ENCODE results near the gene GINS2. TPM values are rescaled to one million over a fixed set of nuclear protein-coding genes. Genes with fewer than 3 reads are reported as not detected.

GINS2 gene
- total RNA-seq, 1 donor from 2014 or later: 0.88 TPM

DNA sequence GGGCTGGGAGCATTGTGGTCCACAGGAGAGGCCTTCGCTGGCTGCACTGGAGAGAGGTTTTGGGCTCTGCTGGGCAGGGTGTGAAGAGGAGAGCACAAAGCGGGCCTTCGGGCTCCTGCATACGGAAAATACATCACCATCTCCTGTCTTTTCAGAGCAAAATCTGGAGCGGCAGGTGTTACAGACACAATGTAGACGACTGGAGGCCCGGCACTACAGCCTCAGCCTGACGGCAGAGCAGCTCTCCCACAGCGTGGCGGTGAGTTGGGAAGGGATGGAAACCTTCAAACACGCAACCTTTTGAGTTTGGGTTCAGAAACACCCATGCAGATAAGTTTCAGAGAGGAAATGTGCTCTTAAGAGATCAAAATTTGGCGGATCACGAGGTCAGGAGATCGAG lies 17.9 kb downstream of the GINS2 start:
- no peak for ATAC-seq
- no peak for DNase-seq (ENCODE audit: low spot score)

DNA sequence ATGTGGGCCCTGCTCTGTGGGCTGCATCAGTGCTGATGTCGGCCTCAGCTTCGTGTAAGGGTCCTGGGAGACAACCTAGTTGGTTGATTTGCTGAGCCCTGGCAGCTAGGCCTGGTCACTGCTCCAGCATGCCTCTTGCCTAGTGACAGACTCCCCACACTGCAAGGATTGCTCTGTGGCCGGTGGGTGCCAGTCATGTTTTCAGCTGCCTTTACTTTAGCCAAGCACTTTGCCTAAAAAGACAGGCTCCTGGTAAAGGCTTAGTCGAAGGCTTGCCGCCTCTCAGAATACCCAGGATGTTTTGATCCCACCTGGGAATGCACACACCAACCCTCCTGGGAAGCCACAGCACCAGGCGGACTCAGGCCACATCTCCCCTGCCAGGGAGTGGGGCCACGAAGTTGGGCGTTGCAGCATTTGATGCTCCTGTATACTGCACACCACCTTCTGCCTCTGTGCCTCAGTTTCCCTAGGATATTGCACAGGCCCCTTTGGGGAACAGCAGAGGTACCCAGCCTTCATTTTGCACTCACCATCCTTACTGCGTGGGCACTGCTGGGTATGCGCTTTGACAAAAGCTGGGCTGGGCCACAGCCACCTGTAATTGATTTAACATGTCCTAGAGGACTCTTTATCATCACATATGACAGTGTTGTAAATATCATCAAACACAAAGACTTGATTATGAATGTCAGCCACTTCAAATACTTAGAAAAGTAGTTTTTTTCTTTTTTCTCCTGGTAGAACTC lies 19.9 kb downstream of the GINS2 start:
- ATAC-seq (no peak), DNase-seq (ENCODE audit: low spot score) (no peak)

DNA sequence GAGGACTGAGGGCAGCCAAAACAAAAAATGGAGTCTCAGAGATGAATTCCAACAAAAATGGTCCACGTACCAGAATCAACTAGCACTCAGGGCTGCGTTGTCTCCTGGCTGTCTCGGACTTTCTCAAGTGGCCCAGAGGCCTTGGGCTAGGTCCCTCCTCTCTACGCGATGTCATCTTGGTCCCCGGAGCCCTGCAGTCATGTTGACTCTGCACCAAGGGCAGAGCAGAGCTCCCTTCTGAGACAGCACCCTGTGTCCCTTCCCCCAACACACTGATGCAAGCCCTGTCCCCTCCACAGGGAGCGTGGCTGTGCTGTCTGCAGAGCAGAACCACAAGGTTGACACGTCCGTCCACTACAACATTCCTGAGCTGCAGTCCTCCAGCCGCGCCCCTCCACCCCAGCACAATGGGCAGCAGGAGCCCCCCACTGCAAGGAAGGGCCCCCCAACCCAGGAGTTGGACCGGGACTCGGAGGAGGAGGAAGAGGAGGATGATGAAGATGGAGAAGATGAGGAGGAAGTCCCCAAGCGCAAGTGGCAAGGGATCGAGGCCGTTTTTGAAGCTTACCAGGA lies 20.8 kb downstream of the GINS2 start:
- no peak for DNase-seq (ENCODE audit: low spot score)
- peak; percentile 8 for ATAC-seq

DNA sequence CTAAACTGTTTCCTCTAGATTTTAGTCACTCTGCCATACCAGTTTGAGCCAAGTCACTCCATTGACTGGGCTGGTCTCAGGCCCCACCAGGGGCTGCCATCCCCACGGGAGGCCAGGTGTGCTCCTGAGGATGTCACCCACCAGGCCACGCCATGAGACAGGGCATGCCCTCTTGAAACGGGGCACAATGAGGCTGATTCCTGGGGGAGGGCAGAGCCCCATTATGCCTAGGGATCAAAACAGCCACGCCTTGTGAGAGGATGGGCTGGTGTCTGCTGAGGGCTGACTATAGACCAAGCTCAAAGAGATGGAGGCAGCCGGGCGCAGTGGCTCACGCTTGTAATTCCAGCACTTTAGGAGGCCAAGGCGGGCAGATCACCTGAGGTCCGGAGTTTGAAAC lies 21.5 kb downstream of the GINS2 start:
- DNase-seq (ENCODE audit: low spot score): no peak
- ATAC-seq: no peak

DNA sequence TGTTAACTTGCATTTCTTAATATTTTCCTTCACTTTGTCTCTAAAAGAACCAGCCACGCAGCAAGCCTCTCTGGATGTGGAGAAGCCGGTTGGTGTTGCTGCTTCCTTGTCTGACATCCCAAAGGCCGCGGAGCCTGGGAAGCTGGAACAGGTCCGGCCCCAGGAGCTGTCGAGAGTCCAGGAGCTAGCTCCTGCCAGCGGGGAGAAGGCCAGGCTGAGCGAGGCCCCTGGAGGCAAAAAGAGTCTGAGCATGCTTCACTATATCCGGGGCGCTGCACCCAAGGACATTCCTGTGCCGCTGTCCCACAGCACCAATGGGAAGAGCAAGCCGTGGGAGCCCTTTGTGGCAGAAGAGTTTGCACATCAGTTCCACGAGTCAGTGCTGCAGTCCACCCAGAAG lies 22.8 kb downstream of the GINS2 start:
- no peak for DNase-seq (ENCODE audit: low spot score)
- no peak for ATAC-seq

DNA sequence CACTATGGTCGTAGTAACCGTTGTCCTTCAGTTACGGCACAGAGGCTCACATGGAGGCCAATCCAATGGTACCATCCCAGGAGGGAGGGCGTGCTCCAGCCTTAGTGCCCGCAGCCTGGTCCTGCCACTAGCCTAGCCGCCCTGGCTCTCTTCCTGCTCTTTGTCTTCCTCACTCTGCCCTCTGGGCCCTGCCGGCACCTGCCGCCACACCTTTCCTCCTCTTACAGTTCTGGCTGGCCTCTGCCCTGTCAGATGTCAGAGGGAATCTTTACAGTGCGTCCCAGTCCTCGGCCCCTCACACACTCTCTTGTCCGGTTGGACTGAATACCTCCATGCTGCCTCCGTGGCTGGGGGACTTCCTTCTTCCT lies 23.4 kb downstream of the GINS2 start:
- ATAC-seq: no peak
- no peak for DNase-seq (ENCODE audit: low spot score)

DNA sequence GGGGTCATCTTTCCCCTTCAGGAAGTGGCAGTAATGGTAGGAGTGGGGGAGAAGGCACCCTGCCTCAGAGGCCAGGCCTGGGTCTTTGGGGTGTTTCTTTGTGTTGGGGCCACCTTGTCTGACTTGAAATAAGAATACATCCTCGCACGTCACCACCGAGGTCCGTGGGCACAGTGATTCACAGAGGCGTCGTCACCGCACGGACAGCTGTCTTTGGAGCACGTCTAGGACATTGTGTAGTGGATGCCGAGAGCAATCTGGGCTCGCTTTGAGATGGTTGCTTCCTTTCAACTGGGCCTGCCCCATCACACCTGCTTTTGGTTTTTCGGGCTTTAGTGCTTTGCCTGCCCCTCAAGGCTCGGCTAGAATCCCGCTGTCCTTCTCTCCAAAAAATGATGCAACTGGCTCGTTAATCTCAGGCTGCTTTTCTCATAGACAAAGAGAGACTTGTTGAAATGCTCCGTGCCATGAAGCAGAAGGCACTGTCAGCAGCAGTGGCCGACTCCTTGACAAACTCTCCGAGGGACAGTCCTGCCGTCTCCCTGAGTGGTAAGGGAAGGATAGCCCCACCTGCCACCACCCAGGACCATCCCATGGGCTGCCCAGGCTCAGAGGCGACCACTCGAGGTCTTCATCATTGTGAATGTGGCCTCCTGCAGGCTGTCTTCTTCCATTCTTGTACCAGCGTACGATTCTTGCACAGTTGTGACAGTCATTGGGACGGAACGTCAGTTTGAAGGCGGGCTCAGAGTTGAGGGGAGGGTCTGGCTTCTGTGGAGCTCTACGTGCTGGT lies 24.0 kb downstream of the GINS2 start:
- ATAC-seq: no peak
- DNase-seq (ENCODE audit: low spot score): no peak

DNA sequence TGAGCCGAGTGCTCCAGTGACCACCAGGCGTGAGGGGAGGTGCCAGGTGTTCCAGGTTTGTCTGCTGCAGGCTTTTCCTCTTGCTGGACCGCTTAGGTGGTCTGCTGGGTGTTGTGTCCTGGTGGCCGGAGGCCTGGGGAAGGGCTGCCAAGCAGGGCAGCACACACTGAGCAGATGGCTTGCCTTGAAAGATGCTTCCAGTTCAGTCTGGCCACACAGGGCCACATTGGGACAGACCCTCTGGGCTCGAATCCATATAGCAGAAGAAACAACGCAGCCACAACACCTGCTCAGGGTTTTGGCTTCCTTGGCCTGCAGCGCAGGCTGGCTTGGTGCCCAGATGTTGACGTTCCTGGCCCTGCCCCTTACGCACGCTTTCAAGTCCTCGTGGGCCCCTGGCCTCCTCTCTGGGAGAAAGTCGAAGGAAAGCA lies 24.8 kb downstream of the GINS2 start:
- ATAC-seq: no peak

DNA sequence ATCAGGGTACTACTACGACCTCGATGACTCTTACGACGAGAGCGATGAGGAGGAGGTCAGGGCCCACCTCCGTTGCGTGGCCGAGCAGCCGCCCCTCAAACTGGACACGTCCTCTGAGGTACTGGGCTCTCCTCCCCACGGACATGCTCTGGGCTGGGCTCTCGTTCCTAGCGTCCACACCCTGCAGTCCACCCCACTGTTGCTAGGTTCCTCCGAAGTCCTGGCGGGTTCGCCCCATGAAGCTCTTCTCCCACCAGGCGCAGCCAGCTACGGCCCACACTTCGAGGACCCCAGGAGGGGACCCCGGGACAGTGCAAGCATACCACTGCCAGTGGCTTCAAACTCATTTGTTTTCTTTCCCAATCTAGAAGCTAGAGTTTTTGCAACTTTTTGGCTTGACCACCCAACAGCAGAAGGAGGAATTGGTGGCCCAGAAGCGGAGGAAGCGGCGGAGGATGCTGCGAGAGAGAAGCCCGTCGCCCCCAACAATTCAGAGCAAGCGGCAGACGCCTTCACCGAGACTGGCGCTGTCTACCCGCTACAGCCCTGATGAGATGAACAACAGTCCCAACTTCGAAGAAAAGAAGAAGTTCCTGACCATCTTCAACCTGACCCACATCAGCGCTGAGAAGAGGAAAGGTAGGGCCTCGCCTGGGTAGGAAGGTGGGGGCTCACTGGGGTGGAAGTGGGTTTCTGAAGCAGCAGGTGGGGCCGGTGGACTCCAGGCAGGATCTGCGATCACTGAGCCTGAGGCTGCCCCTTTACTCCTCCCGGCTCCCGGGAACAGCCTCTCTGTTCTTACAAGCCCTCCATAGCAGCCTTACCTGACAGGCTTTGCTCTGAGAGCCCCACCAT lies 25.6 kb downstream of the GINS2 start:
- DNase-seq (ENCODE audit: low spot score) (no peak), ATAC-seq (no peak)

More for the DNA sequence above, 24.8 kb downstream of the GINS2 start:
- no peak for DNase-seq (ENCODE audit: low spot score)

DNA sequence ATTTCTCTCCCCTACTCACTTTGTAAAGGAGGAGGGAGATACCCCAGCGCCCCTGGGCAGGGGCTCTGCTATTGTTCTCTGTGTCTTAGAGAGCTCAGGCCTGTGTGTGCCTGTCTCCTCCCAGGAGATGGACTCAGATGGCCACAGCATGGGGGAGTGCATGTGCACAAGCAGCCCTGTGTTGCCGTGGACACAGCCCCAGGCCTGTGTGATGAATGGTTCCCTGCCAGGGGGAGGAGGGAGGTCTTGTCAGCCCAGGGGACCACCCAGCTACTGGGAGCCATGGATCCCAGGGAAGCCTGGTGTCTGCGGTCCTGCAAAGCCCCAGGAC lies 26.3 kb downstream of the GINS2 start:
- DNase-seq (ENCODE audit: low spot score): no peak

DNA sequence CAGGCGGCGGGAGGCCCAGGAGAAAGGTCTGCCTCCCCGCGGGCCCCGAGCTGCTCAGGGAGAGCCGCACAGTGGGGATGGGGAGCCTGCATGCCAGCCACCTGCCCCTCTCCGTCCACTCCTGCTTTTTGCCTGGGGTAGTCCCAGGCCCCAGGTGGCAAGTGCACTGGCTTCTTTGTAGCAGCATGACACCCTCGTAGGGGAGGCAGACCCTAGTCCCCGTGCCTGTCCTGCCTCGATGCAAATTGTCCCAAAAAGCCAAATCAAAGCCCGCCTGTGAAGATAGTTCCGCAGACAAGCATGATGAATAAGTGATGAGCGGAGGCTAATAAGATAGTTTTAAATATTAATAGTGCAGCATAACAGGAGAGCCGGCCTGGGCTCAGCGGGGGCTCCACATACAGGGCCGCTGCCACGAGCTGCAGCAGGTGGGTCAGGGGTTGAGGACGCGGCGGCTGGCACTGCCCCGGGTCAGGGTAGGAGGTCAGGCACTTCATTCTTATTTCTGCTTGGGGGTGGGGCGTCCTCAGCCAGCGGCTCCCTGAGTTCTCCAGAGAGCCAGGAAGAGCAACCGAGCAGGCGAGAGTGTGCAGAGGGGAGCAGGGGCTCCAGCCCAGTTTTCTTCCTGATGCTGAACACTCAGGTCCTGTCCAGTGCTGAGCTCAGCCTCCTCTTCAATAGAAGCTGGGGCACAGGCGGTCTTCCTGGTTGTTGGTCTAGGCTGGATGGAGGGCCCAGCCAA lies 26.8 kb downstream of the GINS2 start:
- ATAC-seq (no peak), DNase-seq (ENCODE audit: low spot score) (no peak)

More for the DNA sequence above, 26.3 kb downstream of the GINS2 start:
- no peak for ATAC-seq

DNA sequence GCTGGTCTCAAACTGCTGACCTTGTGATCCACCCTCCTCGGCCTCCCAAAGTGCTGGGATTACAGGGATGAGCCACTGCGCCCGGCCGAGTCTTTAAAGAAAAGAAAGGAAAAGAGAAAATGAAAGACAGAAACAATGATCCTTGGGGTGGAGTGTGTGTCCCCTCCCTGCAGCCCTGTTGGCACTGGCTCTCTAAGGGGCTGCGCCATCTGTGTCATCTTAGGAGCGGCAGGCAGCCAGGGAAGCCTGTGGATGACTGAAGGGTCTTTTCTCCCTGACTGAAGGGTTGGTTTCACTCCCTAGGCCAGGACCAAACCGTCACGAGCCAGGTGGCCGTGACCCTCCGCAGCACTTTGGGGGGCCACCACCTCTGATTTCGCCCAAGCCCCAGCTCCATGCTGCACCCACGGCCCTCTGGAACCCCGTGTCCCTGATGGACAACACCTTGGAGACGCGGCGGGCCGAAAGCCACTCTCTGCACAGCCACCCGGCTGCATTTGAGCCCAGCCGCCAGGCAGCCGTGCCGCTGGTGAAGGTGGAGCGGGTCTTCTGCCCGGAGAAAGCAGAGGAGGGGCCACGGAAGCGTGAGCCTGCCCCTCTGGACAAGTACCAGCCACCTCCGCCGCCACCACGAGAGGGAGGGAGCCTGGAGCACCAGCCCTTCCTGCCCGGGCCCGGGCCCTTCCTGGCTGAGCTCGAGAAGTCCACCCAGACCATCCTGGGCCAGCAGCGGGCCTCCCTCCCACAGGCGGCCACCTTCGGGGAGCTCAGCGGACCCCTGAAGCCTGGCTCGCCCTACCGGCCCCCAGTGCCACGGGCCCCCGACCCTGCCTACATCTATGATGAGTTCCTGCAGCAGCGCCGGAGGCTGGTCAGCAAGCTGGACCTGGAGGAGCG lies 27.7 kb downstream of the GINS2 start:
- ATAC-seq (no peak), DNase-seq (ENCODE audit: low spot score) (no peak)

DNA sequence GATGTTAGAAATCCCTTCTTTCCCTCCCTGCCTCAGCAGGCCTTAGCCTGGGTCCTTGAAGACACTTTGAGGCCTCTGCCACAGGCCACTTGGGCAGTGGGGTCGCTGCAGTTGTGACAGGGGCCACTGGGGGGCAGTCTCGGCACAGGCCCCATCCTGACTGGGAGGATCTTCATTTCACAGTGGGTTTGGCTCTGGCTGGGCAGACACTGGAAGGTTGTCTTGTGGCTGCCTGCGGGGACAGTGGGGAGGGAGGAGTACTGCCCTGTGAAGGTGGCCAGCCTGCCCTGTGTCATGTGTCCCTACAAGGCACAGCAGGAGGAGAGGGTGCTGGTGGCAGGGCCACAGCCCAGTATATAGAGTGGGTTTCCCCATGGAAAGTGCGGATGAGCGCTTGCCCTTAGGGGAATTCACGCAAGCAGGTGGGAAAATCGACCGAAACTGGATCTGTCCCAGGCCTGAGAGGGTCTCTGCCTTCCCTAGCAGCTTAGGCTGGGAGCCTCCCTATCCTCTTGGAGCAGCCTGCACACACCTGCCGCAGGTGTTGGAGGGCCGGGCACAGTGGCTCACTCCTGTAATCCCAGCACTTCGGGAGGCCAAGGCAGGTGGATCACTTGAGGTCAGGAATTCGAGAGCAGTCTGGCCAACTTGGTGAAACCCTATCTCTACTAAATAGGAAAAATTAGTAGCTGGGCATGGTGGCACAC lies 28.8 kb downstream of the GINS2 start:
- no peak for DNase-seq (ENCODE audit: low spot score)
- peak; percentile 80 for ATAC-seq

DNA sequence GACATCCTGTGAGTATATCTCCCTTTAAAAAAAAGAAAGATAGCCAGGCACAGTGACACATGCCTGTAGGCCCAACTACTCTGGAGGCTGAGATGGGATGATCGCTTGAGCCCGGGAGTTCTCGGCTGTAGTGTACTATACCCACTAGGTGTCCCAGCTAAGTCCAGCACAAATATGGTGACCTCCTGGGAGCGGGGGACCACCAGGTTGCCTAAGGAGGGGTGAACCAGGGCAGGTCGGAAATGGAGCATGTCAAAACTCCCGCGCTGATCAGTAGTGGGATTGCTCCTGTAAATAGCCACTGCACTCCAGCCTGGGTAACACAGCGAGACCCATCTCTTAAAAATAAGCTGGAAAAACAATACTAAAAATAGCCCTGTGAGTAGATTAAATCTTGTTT lies 29.4 kb downstream of the GINS2 start:
- no peak for DNase-seq (ENCODE audit: low spot score)
- no peak for ATAC-seq

DNA sequence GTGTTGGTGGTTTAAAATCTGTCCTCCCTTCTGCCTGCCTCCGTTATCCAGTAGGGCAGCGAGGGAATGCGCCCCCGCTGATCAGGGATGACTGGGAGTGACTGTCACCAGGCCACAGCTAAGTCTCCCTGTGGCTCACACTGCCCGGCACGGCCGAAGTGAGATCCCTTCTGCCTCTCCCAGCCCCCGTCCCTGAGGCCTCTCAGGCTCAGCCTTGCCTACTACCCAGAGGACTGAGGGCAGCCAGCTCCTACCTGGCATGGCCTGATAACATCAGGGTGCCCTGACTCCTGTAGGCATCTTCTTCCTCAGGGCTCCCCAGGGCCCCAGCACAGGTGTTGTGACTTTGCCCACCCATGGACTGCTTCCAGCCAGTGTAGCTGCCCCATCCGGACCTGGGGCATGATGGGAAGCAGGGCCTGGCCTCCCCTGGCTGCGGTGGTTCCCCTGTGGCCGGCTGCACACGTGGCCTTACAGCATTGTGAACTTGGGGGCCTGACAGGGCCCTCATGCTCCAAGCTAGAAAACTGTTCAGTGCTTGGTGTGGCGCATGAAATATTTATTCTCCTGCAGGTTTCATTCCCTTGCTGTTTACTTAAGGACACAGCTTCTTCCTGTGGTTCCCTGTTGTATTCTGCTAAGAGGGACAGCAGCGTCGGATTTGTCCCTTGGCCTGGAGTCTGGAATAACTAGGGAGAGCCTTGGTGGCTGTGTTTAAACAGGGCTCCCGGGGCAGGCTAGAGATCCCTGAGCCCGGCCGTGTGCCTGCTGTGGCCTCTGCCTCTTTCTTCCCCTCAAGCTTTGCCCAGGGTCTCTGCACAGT lies 30.0 kb downstream of the GINS2 start:
- ATAC-seq (no peak), DNase-seq (ENCODE audit: low spot score) (no peak)

DNA sequence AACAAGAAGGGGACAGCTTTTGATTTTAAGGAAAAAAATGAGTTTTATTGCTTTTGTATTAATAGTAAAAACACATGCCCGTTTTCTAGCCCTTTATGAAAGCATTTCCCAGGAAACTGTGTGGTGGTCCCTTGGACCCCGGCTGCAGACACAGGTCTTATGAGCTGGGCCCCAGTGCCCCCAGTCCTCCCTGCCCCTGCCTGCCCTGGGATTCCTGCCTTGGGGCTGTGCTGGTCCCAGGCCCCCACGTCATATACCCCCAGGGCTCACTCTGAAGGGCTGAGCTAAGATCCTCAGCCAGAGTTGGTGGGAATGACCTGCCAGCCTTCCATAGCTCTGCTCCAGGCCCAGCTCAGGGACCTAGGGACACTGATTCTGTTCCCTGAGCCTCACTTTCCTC lies 30.8 kb downstream of the GINS2 start:
- no peak for DNase-seq (ENCODE audit: low spot score)

DNA sequence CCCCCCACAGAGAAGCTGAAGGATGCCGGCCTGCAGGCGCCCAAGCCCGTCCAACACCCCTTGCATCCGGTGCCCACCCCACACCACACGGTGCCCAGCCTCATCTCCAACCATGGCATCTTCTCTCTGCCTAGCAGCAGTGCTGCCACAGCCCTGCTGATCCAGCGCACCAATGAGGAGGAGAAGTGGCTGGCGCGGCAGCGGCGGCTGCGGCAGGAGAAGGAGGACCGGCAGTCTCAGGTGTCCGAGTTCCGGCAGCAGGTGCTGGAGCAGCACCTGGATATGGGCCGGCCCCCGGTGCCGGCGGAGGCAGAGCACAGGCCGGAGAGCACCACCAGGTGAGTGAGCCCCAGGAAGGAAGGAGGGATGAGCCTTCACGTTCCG lies 31.5 kb downstream of the GINS2 start:
- ATAC-seq (no peak), DNase-seq (ENCODE audit: low spot score) (no peak)

More for the DNA sequence above, 30.8 kb downstream of the GINS2 start:
- ATAC-seq: no peak

All from left lobe of liver (tissue), 2 donors.